Astrocyte (in vitro differentiated cells and primary cell): Measurements from ENCODE around the gene PATJ. TPM values are rescaled to one million over a fixed set of nuclear protein-coding genes. Genes with fewer than 3 reads are reported as not detected.

Experiments
- DNase-seq: peaks from one replicate; pipeline ENCODE4 v3.0.0-alpha.2; 2010; ENCODE audit warnings: low read depth
- FAIRE-seq: peaks from 2 replicates; lab custom pipeline; 2011; peaks lifted over from hg19 to GRCh38; lab: Jason Lieb, UNC
- H2AFZ ChIP-seq: 2 replicates; pipeline ENCODE4 v1.6.0; 2012; ENCODE audit warnings: low read depth, low read length, inconsistent platforms
- H3K27ac ChIP-seq: 2 replicates; pipeline ENCODE4 v1.5.1; 2011; ENCODE audit warnings: low read depth, low read length, inconsistent platforms
- H3K27me3 ChIP-seq: 2 replicates; pipeline ENCODE4 v1.6.0; 2011; ENCODE audit warnings: low read length, inconsistent platforms; ENCODE audit not compliant: insufficient read depth
- H3K36me3 ChIP-seq: 2 replicates; pipeline ENCODE4 v1.5.1; 2011; ENCODE audit warnings: low read length, inconsistent platforms; ENCODE audit not compliant: insufficient read depth
- H3K4me1 ChIP-seq: 2 replicates; pipeline ENCODE4 v1.5.1; 2011; ENCODE audit warnings: low read length, inconsistent platforms; ENCODE audit not compliant: insufficient read depth
- H3K4me2 ChIP-seq: 2 replicates; pipeline ENCODE4 v1.6.0; 2012; ENCODE audit warnings: low read length, inconsistent platforms
- H3K4me3 ChIP-seq: 2 replicates; pipeline ENCODE4 v1.5.1; 2011; ENCODE audit warnings: low read depth, mild to moderate bottlenecking, low read length, inconsistent platforms; ENCODE audit not compliant: insufficient read depth
- H3K79me2 ChIP-seq: 2 replicates; pipeline ENCODE4 v1.6.0; 2012; ENCODE audit warnings: mild to moderate bottlenecking, low read length, inconsistent platforms; ENCODE audit not compliant: insufficient read depth
- H3K9ac ChIP-seq: 2 replicates; pipeline ENCODE4 v1.6.0; 2012; ENCODE audit warnings: mild to moderate bottlenecking, low read length, inconsistent platforms
- H3K9me3 ChIP-seq: 2 replicates; pipeline ENCODE4 v1.5.1; 2012; ENCODE audit warnings: low read depth, mild to moderate bottlenecking, low read length, inconsistent platforms; ENCODE audit not compliant: insufficient read depth
- H4K20me1 ChIP-seq: 2 replicates; pipeline ENCODE4 v1.6.0; 2012; ENCODE audit warnings: low read length, inconsistent platforms; ENCODE audit not compliant: insufficient read depth
- H3K27ac Mint-ChIP-seq: one replicate; pipeline ENCODE4 v1.8.0; 2021; ENCODE audit warnings: mild to moderate bottlenecking, mixed read lengths; ENCODE audit not compliant: unreplicated experiment
- H3K27me3 Mint-ChIP-seq: one replicate; pipeline ENCODE4 v1.8.0; 2021; ENCODE audit warnings: low read depth, mixed read lengths; ENCODE audit not compliant: unreplicated experiment
- H3K36me3 Mint-ChIP-seq: one replicate; pipeline ENCODE4 v1.8.0; 2021; ENCODE audit warnings: low read depth, mixed read lengths; ENCODE audit not compliant: unreplicated experiment
- H3K4me1 Mint-ChIP-seq: one replicate; pipeline ENCODE4 v1.8.0; 2021; ENCODE audit warnings: low read depth, mixed read lengths; ENCODE audit not compliant: unreplicated experiment
- H3K4me3 Mint-ChIP-seq: one replicate; pipeline ENCODE4 v1.8.0; 2021; ENCODE audit warnings: mild to moderate bottlenecking, moderate library complexity, mixed read lengths; ENCODE audit not compliant: unreplicated experiment
- H3K9me3 Mint-ChIP-seq: one replicate; pipeline ENCODE4 v1.8.0; 2021; ENCODE audit warnings: mild to moderate bottlenecking, mixed read lengths; ENCODE audit not compliant: unreplicated experiment
- EZH2 ChIP-seq: IDR thresholded peaks from 2 replicates; pipeline ENCODE4 v1.6.1; 2012; ENCODE audit warnings: mild to moderate bottlenecking, low read length, inconsistent platforms; ENCODE audit not compliant: insufficient read depth
- total RNA-seq: library from RNA; stranded (reverse); gene quantifications from 2 replicates; pipeline ENCODE4 v1.2.1, GENCODE V29; 2021
- TF ChIP-seq, protein P1 (sequence below): IDR thresholded peaks from 2 replicates; pipeline ENCODE4 v1.5.1; 2011; ENCODE audit warnings: low read depth, mild to moderate bottlenecking, inconsistent platforms, low read length, moderate library complexity; ENCODE audit not compliant: insufficient read depth

The PATJ gene
- total RNA-seq, 1 donor from 2014 or later: 11.0 TPM

DNA sequence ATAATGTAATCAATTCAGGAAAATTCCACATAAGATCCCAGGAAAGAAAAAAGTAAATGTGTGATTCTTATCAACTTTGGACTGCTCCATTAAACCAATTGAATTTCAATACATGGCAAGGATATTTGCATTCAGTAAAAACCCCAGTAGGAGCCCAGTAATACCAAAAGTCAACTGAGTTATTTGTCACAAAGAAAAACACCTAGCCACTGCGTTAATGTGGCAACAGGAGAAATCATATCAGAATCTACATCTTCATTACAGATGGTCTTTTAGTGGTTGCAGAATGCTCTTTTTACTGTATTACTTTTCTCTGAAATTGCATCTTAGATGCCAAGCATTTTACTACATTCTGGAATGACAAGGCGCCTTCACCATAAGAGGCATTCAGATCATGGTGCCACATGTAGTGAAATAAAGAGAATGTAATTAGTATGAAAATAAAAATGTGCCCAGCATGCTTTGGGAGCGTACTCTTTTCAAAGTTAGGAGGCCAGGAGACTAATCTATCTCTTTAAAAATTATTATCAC lies 180.7 kb downstream of the PATJ start:
- no peaks in the 10 kb centered on the region for H3K9me3 ChIP-seq
- Mint-ChIP-seq H3K36me3 (no peaks in the 10 kb centered on the region), H3K4me1 (peaks cover 6% of the 10 kb centered on the region), H3K27me3 (no peaks in the 10 kb centered on the region), H3K9me3 (no peaks in the 10 kb centered on the region), H3K4me3 (no peak overlapping the region), H3K27ac (no peak overlapping the region)
- no peak overlapping the region for H3K9ac ChIP-seq
- no peaks in the 10 kb centered on the region for H4K20me1 ChIP-seq
- DNase-seq: no peak
- no peak for FAIRE-seq
- no peaks in the 10 kb centered on the region for H3K79me2 ChIP-seq
- no peaks in the 10 kb centered on the region for H3K4me1 ChIP-seq
- H3K36me3 ChIP-seq: no peaks in the 10 kb centered on the region
- no peak overlapping the region for H3K4me3 ChIP-seq
- no peaks in the 10 kb centered on the region for H3K27me3 ChIP-seq
- no peak overlapping the region for H3K27ac ChIP-seq
- no peak overlapping the region for H3K4me2 ChIP-seq
- H2AFZ ChIP-seq: no peak overlapping the region
- no peak for TF ChIP-seq EZH2
- TF ChIP-seq, protein P1, sequence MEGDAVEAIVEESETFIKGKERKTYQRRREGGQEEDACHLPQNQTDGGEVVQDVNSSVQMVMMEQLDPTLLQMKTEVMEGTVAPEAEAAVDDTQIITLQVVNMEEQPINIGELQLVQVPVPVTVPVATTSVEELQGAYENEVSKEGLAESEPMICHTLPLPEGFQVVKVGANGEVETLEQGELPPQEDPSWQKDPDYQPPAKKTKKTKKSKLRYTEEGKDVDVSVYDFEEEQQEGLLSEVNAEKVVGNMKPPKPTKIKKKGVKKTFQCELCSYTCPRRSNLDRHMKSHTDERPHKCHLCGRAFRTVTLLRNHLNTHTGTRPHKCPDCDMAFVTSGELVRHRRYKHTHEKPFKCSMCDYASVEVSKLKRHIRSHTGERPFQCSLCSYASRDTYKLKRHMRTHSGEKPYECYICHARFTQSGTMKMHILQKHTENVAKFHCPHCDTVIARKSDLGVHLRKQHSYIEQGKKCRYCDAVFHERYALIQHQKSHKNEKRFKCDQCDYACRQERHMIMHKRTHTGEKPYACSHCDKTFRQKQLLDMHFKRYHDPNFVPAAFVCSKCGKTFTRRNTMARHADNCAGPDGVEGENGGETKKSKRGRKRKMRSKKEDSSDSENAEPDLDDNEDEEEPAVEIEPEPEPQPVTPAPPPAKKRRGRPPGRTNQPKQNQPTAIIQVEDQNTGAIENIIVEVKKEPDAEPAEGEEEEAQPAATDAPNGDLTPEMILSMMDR: no peak

DNA sequence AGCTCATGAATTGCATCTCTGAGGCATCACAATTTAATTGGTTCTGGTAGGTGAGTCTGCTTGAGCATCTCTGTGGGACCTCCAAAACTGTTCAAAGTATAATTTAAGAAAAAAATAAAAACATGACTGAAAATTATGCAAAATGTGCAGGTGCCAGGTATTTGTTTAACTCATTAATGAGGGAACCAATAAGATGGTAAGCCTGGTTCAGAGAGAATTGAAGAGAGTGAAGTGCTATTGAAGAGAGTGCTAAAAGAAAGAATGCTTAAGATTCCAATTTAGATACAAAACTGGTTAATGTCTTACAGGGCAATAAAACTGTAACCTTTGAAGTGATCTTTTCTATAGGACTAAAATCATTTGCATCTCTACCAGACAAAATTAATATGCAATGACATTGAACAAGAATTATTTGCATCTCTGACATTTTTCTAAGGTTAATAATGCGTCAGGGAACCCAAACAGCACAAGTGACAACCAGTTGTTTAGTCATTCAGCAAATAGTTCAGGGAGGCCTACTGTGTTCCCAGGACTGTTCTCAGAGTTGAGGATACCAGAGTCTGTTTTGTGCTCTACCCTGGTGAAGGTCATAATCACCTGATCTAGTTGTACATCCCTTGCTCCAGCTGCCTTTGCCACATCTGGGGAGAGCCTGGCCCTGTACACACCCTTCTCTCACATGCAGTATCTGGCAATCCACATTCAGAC lies 183.5 kb downstream of the PATJ start:
- H4K20me1 ChIP-seq: no peaks in the 10 kb centered on the region
- Mint-ChIP-seq H3K27ac (no peak overlapping the region), H3K4me1 (peaks cover 6% of the 10 kb centered on the region), H3K4me3 (no peak overlapping the region), H3K27me3 (no peaks in the 10 kb centered on the region), H3K9me3 (no peaks in the 10 kb centered on the region), H3K36me3 (no peaks in the 10 kb centered on the region)
- H3K4me1 ChIP-seq: no peaks in the 10 kb centered on the region
- no peak overlapping the region for H3K4me2 ChIP-seq
- H3K27ac ChIP-seq: no peak overlapping the region
- H3K79me2 ChIP-seq: no peaks in the 10 kb centered on the region
- H3K4me3 ChIP-seq: no peak overlapping the region
- H3K9me3 ChIP-seq: no peaks in the 10 kb centered on the region
- DNase-seq (no peak), FAIRE-seq (no peak)
- TF ChIP-seq, protein P1: no peak
- TF ChIP-seq EZH2: no peak
- no peaks in the 10 kb centered on the region for H3K36me3 ChIP-seq
- H3K27me3 ChIP-seq: no peaks in the 10 kb centered on the region
- H2AFZ ChIP-seq: no peak overlapping the region
- no peak overlapping the region for H3K9ac ChIP-seq

DNA sequence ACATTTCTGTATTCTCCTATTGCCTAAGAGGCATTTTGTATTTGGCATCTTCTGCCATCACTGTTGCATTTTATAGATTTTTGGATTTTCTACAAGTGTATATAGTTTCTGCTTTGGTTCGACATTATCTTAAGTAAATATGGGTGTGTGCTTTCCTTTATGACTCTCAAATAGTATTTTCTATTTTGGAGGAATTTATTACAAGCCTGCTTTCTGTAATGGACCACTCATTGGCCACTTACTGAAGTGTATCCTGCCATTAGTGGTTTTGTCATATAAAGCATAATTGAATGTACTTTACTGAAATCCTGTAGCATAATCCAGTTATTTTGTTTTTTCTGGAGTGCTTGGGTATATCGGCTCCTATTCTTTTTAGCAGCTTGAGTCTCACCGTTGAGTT lies 184.3 kb downstream of the PATJ start:
- no peak overlapping the region for H3K9ac ChIP-seq
- H3K4me3 Mint-ChIP-seq: no peak overlapping the region
- H3K27me3 ChIP-seq: no peaks in the 10 kb centered on the region
- DNase-seq (no peak), FAIRE-seq (no peak)
- no peak overlapping the region for H2AFZ ChIP-seq
- no peak overlapping the region for H3K4me3 ChIP-seq
- H3K9me3 ChIP-seq: no peaks in the 10 kb centered on the region
- TF ChIP-seq, protein P1: no peak
- TF ChIP-seq EZH2: no peak
- no peaks in the 10 kb centered on the region for H4K20me1 ChIP-seq
- no peaks in the 10 kb centered on the region for H3K79me2 ChIP-seq
- no peaks in the 10 kb centered on the region for H3K36me3 Mint-ChIP-seq
- no peaks in the 10 kb centered on the region for H3K36me3 ChIP-seq
- H3K4me1 ChIP-seq: no peaks in the 10 kb centered on the region
- H3K9me3 Mint-ChIP-seq: no peaks in the 10 kb centered on the region
- no peak overlapping the region for H3K27ac ChIP-seq
- H3K27ac Mint-ChIP-seq: no peak overlapping the region
- no peaks in the 10 kb centered on the region for H3K27me3 Mint-ChIP-seq
- H3K4me1 Mint-ChIP-seq: peaks cover 6% of the 10 kb centered on the region
- no peak overlapping the region for H3K4me2 ChIP-seq
